Suprapubic skin (tissue), 4 donors: ENCODE measurements around the gene CDH4.

ENCODE experiments used
- CTCF ChIP-seq, 2 donors: fragments of 200-600 bp in 1 of 2; fragments of 450-650 bp in 1 of 2; sonication (generic) in 1 of 2; IDR thresholded peaks; one replicate each; pipeline ENCODE4 v1.5.1; 2016 to 2019; ENCODE audit warnings: antibody characterized with exemption in 2 of 2, mild to moderate bottlenecking in 1 of 2, moderate library complexity in 1 of 2
- EP300 ChIP-seq: sonication (generic); formaldehyde crosslinking; IDR thresholded peaks from one replicate; pipeline ENCODE4 v1.6.1; 2017; ENCODE audit warnings: antibody characterized with exemption
- POLR2AphosphoS5 ChIP-seq, 3 donors: sonication (generic); formaldehyde crosslinking; IDR thresholded peaks; one replicate each; pipeline ENCODE4 v1.6.1; 2017; ENCODE audit warnings: antibody characterized with exemption in 3 of 3

- TF ChIP-seq CTCF (IDR thresholded peaks at IDR 0.05) (no peak), EP300 (no peak), POLR2AphosphoS5 (IDR thresholded peaks at IDR 0.05) (no peak)
Observed at GRCh38 chr20:61645732-61646131, 393.7 kb downstream of the CDH4 start.
